ENCODE measurements around the gene UST. TPM values are rescaled to one million over a fixed set of nuclear protein-coding genes. Genes with fewer than 3 reads are reported as not detected.
"Not testable (repeated sequence)": the region's sequence is repeated elsewhere in the genome, so short reads cannot be mapped to it uniquely, and the experiment has no call there.

The UST gene
- total RNA-seq, 4 donors from 2014 or later: 2.3 to 8.4 (median 2.8) TPM

DNA sequence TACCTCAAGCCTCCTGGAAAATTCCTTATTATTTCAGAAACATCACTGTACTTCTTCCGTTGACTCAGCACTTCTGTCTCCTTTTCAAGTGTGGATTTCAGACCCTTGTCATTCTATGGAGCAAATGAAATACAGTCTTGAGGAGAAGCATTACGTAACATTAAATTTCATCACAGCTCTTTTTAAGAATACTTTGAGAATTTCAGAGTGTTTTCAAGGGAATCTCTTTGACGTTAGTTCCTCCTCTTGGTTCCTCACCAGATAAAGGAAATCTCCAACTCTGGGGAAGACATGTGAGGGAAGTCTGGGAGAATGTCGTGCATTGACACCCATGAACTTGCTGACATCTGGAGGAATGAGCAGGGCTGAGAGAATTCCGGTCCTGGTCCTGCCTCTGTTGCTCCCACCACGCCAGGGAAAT, 32.3 kb downstream of the UST start:
- DNase-seq (no peak), ATAC-seq (no peak)
- TF ChIP-seq, protein P1, sequence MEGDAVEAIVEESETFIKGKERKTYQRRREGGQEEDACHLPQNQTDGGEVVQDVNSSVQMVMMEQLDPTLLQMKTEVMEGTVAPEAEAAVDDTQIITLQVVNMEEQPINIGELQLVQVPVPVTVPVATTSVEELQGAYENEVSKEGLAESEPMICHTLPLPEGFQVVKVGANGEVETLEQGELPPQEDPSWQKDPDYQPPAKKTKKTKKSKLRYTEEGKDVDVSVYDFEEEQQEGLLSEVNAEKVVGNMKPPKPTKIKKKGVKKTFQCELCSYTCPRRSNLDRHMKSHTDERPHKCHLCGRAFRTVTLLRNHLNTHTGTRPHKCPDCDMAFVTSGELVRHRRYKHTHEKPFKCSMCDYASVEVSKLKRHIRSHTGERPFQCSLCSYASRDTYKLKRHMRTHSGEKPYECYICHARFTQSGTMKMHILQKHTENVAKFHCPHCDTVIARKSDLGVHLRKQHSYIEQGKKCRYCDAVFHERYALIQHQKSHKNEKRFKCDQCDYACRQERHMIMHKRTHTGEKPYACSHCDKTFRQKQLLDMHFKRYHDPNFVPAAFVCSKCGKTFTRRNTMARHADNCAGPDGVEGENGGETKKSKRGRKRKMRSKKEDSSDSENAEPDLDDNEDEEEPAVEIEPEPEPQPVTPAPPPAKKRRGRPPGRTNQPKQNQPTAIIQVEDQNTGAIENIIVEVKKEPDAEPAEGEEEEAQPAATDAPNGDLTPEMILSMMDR (IDR thresholded peaks at IDR 0.05 in 4 of 5, conservative IDR thresholded peaks at IDR 0.05 in 1 of 5): no peak
- TF ChIP-seq POLR2A (IDR thresholded peaks at IDR 0.05): no peak
- Histone ChIP-seq H3K4me3 (no peak overlapping the region), H3K36me3 (no peaks in the 10 kb centered on the region), H3K9me3 (no peaks in the 10 kb centered on the region), H3K27ac (no peak overlapping the region), H3K4me1 (no peaks in the 10 kb centered on the region), H3K27me3 (no peaks in the 10 kb centered on the region)
- in situ Hi-C loops (cut with MboI; ENCODE audit: low sequenced_read_pairs in 4 of 4): no loop called here
- intact Hi-C loops (cut with DNase I; ENCODE audit: low total_unique reads): no loop called here

GRCh38 chr6:148780423-148780822, 33.6 kb downstream of the UST start:
- intact Hi-C loops (cut with DNase I; ENCODE audit: low total_unique reads); in situ Hi-C loops (cut with MboI; ENCODE audit: low sequenced_read_pairs in 4 of 4); H3K27ac ChIP-seq; H3K9me3 ChIP-seq; H3K36me3 ChIP-seq; H3K4me3 ChIP-seq; DNase-seq; H3K27me3 ChIP-seq; ATAC-seq; H3K4me1 ChIP-seq: not testable (repeated sequence)

GRCh38 chr6:148780918-148781436, 34.1 kb downstream of the UST start:
- TF ChIP-seq, protein P1 (IDR thresholded peaks at IDR 0.05 in 4 of 5, conservative IDR thresholded peaks at IDR 0.05 in 1 of 5): no peak
- no peak for TF ChIP-seq POLR2A (IDR thresholded peaks at IDR 0.05)
- Histone ChIP-seq H3K27me3 (no peaks in the 10 kb centered on the region), H3K9me3 (no peaks in the 10 kb centered on the region), H3K36me3 (no peaks in the 10 kb centered on the region), H3K27ac (no peak overlapping the region), H3K4me3 (no peak overlapping the region), H3K4me1 (no peaks in the 10 kb centered on the region)
- DNase-seq: no peak
- in situ Hi-C loops (cut with MboI; ENCODE audit: low sequenced_read_pairs in 4 of 4): no loop called here
- no peak for ATAC-seq
- intact Hi-C loops (cut with DNase I; ENCODE audit: low total_unique reads): no loop called here

- no peaks in the 10 kb centered on the region for H3K9me3 ChIP-seq
- TF ChIP-seq, protein P1 (IDR thresholded peaks at IDR 0.05 in 4 of 5, conservative IDR thresholded peaks at IDR 0.05 in 1 of 5): no peak
- TF ChIP-seq POLR2A (IDR thresholded peaks at IDR 0.05): no peak
- DNase-seq (no peak), ATAC-seq (no peak)
- no peaks in the 10 kb centered on the region for H3K36me3 ChIP-seq
- in situ Hi-C loops (cut with MboI; ENCODE audit: low sequenced_read_pairs in 4 of 4) (no loop called here), intact Hi-C loops (cut with DNase I; ENCODE audit: low total_unique reads) (no loop called here)
- no peak overlapping the region for H3K27ac ChIP-seq
- no peaks in the 10 kb centered on the region for H3K4me1 ChIP-seq
- H3K4me3 ChIP-seq: no peak overlapping the region
- H3K27me3 ChIP-seq: no peaks in the 10 kb centered on the region
These were observed 43.1 kb downstream of the UST start for GRCh38 chr6:148789948-148790347.

GRCh38 chr6:148790404-148790803, 43.6 kb downstream of the UST start:
- Histone ChIP-seq H3K27ac (no peak overlapping the region), H3K27me3 (no peaks in the 10 kb centered on the region), H3K4me1 (no peaks in the 10 kb centered on the region), H3K9me3 (no peaks in the 10 kb centered on the region), H3K36me3 (no peaks in the 10 kb centered on the region), H3K4me3 (no peak overlapping the region)
- in situ Hi-C loops (cut with MboI; ENCODE audit: low sequenced_read_pairs in 4 of 4): no loop called here
- TF ChIP-seq POLR2A (IDR thresholded peaks at IDR 0.05): no peak
- TF ChIP-seq, protein P1 (IDR thresholded peaks at IDR 0.05 in 4 of 5, conservative IDR thresholded peaks at IDR 0.05 in 1 of 5): no peak
- no peak for ATAC-seq
- intact Hi-C loops (cut with DNase I; ENCODE audit: low total_unique reads): no loop called here
- no peak for DNase-seq

Measured in gastrocnemius medialis (tissue), 4 donors.